Fibroblast of lung (primary cell): ENCODE results near the gene MAN1A1. TPM values are rescaled to one million over a fixed set of nuclear protein-coding genes. Genes with fewer than 3 reads are reported as not detected.

Source experiments
- DNase-seq, 2 donors: peaks; one replicate each; pipeline versions ENCODE4 v3.0.0 to v3.0.0-alpha.2; 2010; ENCODE audit warnings: low read depth in 2 of 2
- H2AFZ ChIP-seq: 2 replicates; pipeline ENCODE4 v1.5.1; 2012; ENCODE audit warnings: low read length, control low read depth, inconsistent platforms
- H3K27ac ChIP-seq: 2 replicates; pipeline ENCODE4 v1.5.1; 2011; ENCODE audit warnings: low read length, control low read depth; ENCODE audit not compliant: insufficient read depth
- H3K27me3 ChIP-seq: 2 replicates; pipeline ENCODE4 v1.5.1; 2011; ENCODE audit warnings: mild to moderate bottlenecking, low read length; ENCODE audit not compliant: control insufficient read depth, insufficient read depth
- H3K36me3 ChIP-seq: 2 replicates; pipeline ENCODE4 v1.5.1; 2011; ENCODE audit warnings: low read length; ENCODE audit not compliant: control insufficient read depth, insufficient read depth
- H3K4me1 ChIP-seq: 2 replicates; pipeline ENCODE4 v1.5.1; 2011; ENCODE audit warnings: low read length; ENCODE audit not compliant: control insufficient read depth, insufficient read depth; ENCODE audit errors: extremely low read depth
- H3K4me2 ChIP-seq: 2 replicates; pipeline ENCODE4 v1.5.1; 2011; ENCODE audit warnings: low read length, control low read depth; ENCODE audit not compliant: insufficient read depth; ENCODE audit errors: extremely low read depth
- H3K4me3 ChIP-seq, 4 experiments: fragments of 200-600 bp in 1 of 4; sonication (generic) in 1 of 4; replicated peaks in 1 of 4; 2 replicates each; pipeline ENCODE4 v1.5.1; 2011 to 2016; ENCODE audit warnings: low read length in 4 of 4, low read depth in 3 of 4, mild to moderate bottlenecking in 3 of 4, control low read depth in 2 of 4, inconsistent platforms in 1 of 4, mixed read lengths in 1 of 4; ENCODE audit not compliant: insufficient read depth in 1 of 4; ENCODE audit errors: control extremely low read depth in 1 of 4
- H3K79me2 ChIP-seq: 2 replicates; pipeline ENCODE4 v1.5.1; 2012; ENCODE audit warnings: mild to moderate bottlenecking, low read length, inconsistent platforms; ENCODE audit not compliant: control insufficient read depth, insufficient read depth
- H3K9ac ChIP-seq: 2 replicates; pipeline ENCODE4 v1.5.1; 2011; ENCODE audit warnings: mild to moderate bottlenecking, low read length, control low read depth; ENCODE audit not compliant: insufficient read depth
- H3K9me3 ChIP-seq: 2 replicates; pipeline ENCODE4 v1.5.1; 2012; ENCODE audit warnings: low read depth, low read length; ENCODE audit not compliant: control insufficient read depth, insufficient read depth
- H4K20me1 ChIP-seq: 2 replicates; pipeline ENCODE4 v1.5.1; 2011; ENCODE audit warnings: low read length; ENCODE audit not compliant: control insufficient read depth, insufficient read depth; ENCODE audit errors: extremely low read depth
- CTCF ChIP-seq, 2 donors: IDR thresholded peaks in 1 of 2; conservative IDR thresholded peaks in 1 of 2; 1 replicate in 1 of 2; 2 replicates in 1 of 2; pipeline ENCODE4 v1.5.1; 2011 to 2012; ENCODE audit warnings: low read length in 2 of 2, control low read depth in 1 of 2, inconsistent platforms in 1 of 2, low read depth in 1 of 2, mild to moderate bottlenecking in 1 of 2
- EZH2 ChIP-seq: IDR thresholded peaks from 2 replicates; pipeline ENCODE4 v1.5.1; 2012; ENCODE audit warnings: low read length, control low read depth, mild to moderate bottlenecking; ENCODE audit errors: missing control alignments
- polyA plus RNA-seq, 2 donors: library from polyadenylated mRNA; depleted of rRNA in 1 of 2; stranded (reverse) in 1 of 2; unstranded in 1 of 2; fragments of >200 nt; gene quantifications; 2 replicates each; pipeline ENCODE4 v1.2.1, GENCODE V29; 2011 to 2012; ENCODE audit warnings: missing spikeins in 1 of 2
- total RNA-seq: library from RNA; depleted of rRNA; stranded (reverse); fragments of >200 nt; gene quantifications from 2 replicates; pipeline ENCODE4 v1.2.1, GENCODE V29; 2014

Gene MAN1A1
- total and polyA plus RNA-seq, 2 donors (not counting 1 experiment from before 2014, with no cell fraction given) = 39.5 to 120 TPM

GRCh38 chr6:119227377-119227776 is 122.2 kb downstream of the MAN1A1 start:
- Histone ChIP-seq H3K27me3 (no peaks in the 10 kb centered on the region), H3K9me3 (no peaks in the 10 kb centered on the region), H3K36me3 (no peaks in the 10 kb centered on the region), H3K9ac (no peak overlapping the region), H4K20me1 (no peaks in the 10 kb centered on the region), H2AFZ (no peak overlapping the region), H3K4me2 (no peak overlapping the region), H3K79me2 (no peaks in the 10 kb centered on the region), H3K4me3 (no peak overlapping the region), H3K4me1 (no peaks in the 10 kb centered on the region), H3K27ac (no peak overlapping the region)
- DNase-seq = no peak
- no peak for TF ChIP-seq EZH2
- no peak for TF ChIP-seq CTCF (conservative IDR thresholded peaks at IDR 0.05 in 1 of 2, IDR thresholded peaks at IDR 0.05 in 1 of 2; ENCODE audit: low read depth in 1 of 2, low read length in 2 of 2)

- Histone ChIP-seq H4K20me1 (no peaks in the 10 kb centered on the region), H3K27me3 (no peaks in the 10 kb centered on the region), H3K4me1 (no peaks in the 10 kb centered on the region), H3K9me3 (no peaks in the 10 kb centered on the region), H3K36me3 (no peaks in the 10 kb centered on the region), H2AFZ (no peak overlapping the region), H3K4me2 (no peak overlapping the region), H3K79me2 (no peaks in the 10 kb centered on the region), H3K9ac (no peak overlapping the region), H3K4me3 (no peak overlapping the region), H3K27ac (no peak overlapping the region)
- no peak for DNase-seq
- TF ChIP-seq CTCF (conservative IDR thresholded peaks at IDR 0.05 in 1 of 2, IDR thresholded peaks at IDR 0.05 in 1 of 2; ENCODE audit: low read depth in 1 of 2, low read length in 2 of 2) (no peak), EZH2 (no peak)
Measured at GRCh38 chr6:119226089-119226488, 123.5 kb downstream of the MAN1A1 start.

DNA sequence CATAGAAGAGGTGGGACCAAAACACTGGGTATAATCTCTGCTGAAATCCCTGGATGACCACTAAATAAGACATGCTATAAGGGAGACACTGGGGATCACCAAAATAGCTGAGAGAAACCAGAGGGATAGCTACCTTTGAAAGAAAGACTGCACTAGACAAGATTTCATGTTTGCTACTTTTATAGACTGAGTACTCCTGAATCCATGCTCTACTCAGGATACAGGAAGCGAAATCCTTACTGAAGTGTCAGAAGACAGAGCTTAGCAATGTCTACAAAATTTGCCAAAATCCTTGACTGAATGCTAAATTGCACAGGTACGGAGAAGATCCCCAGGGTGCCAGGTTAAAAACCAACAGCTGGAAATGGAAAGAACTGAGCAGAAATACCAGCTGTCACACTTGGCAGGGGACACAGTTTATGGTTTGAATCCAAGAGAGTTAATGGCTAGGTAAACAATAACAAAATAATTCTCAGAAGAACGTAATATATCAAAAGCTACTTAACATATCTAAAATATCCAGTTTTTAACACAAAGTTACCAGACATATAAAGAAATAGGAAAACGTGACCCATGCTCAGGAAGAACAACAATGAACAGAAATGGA is 125.4 kb downstream of the MAN1A1 start:
- Histone ChIP-seq H3K27me3 (no peaks in the 10 kb centered on the region), H3K9ac (no peak overlapping the region), H4K20me1 (no peaks in the 10 kb centered on the region), H2AFZ (no peak overlapping the region), H3K4me1 (no peaks in the 10 kb centered on the region), H3K79me2 (no peaks in the 10 kb centered on the region), H3K9me3 (no peaks in the 10 kb centered on the region), H3K4me2 (no peak overlapping the region), H3K27ac (no peak overlapping the region), H3K4me3 (no peak overlapping the region), H3K36me3 (no peaks in the 10 kb centered on the region)
- no peak for DNase-seq
- TF ChIP-seq EZH2 = no peak
- TF ChIP-seq CTCF (conservative IDR thresholded peaks at IDR 0.05 in 1 of 2, IDR thresholded peaks at IDR 0.05 in 1 of 2; ENCODE audit: low read depth in 1 of 2, low read length in 2 of 2) = no peak
